Left lobe of liver (tissue), 2 donors: ENCODE measurements around the gene TFF3. TPM values are rescaled to one million over a fixed set of nuclear protein-coding genes. Genes with fewer than 3 reads are reported as not detected.

Source experiments
- ATAC-seq: fragments of 200-7000 bp; cut with Tn5 transposase; one replicate; pipeline ENCODE4 v1.9.1; 2020; ENCODE audit warnings: mild to moderate bottlenecking, moderate library complexity
- DNase-seq: peaks from one replicate; pipeline ENCODE4 v3.0.0-alpha.2; 2020; ENCODE audit warnings: low spot score
- total RNA-seq: library from RNA; stranded (reverse); gene quantifications from one replicate; pipeline ENCODE4 v1.2.1, GENCODE V29; 2021
- donor health status: DM: no; HTN: no; CAD: no; lungs with moderate emphysema.
- donor health status: DM: no; HTN: yes; CAD: no.

The TFF3 gene
- 4.1 TPM for total RNA-seq

GRCh38 chr21:42315296-42315891, at the start of gene TFF3:
TSS of gene TFF3 (minus strand) at chr21:42315409. CDS start at chr21:42315374, 35 bp downstream.
- DNase-seq (no peak), ATAC-seq (peak; percentile 26)

GRCh38 chr21:42364304-42364865, 49.2 kb upstream of the TFF3 start:
- no peak for ATAC-seq
- DNase-seq, result no peak

DNA sequence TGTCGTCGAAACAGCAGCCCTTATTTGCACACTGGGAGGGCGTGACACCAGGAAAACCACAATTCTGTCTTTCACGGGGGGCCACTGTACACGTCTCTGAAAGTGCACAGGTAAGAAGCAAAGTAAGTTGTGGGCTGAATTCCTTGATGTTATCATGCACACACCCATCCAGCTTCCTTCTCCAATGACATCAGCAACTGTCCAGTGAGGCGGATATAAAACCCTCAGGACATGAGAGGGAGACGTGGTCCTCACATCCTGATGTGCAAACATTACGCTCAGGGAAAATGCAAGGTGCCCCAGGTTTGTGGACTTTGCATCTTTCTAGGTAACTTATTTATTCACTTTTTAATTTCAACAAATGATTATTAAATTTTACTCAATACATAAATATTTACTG, 48.1 kb upstream of the TFF3 start:
- no peak for ATAC-seq
- no peak for DNase-seq

DNA sequence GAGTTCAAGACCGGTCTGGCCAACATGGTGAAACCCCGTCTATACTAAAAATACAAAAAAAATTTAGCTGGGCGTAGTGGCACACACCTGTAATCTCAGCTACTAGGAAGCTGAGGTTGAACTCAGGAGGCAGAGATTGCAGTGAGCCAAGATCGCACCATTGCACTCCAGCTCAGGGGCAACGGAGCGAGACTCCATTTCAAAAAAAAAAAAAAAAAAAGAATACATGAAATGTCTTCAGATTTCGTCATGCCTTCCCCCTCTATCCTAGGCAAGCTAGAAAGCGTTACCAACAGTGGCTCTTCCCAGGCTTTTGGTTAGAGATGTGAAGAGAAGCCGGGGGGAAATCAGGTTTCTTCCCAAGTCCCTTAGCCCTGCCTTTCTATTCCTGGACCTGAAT, 47.5 kb upstream of the TFF3 start:
- DNase-seq (no peak), ATAC-seq (no peak)

DNA sequence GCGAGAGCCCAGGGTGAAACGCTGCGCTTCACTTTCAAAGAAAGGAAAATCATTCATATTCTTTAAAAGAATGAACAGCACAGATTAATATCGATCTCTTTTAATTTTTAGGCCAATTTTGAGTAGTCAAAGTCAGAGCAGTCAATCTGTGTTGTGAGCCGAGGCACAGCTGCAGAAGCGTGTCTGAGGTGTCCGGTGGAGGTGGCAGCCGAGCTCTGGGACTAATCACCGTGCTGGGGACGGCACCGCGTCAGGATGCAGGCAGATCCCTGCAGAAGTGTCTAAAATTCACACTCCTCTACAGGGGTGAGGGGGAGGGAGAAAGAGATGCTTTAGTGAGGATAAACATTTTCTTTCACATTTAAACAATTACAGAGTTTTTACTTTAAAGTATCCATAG, 47.0 kb upstream of the TFF3 start:
- DNase-seq, result no peak

GRCh38 chr21:42361286-42361685, 46.1 kb upstream of the TFF3 start:
- ATAC-seq (no peak), DNase-seq (no peak)

More for the DNA sequence above, 47.0 kb upstream of the TFF3 start:
- no peak for ATAC-seq

DNA sequence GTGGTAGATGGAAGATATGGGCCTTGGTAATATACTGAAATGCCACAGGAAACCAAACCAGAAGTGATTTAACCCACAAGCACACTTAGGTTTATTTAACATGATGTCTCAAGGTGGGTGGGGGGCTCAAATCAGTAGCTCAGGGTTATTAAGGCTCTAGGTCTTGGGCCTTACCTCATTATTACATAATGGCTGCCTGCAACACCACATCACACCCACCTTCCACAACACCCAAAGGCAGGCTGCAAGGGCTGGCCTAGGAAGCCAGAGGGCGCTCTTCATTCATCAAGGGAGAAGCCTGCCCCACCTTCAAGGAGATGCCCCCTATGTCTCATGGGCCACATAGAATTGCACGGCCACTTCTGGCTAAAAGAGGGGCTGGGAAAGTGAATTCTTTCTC, 45.1 kb upstream of the TFF3 start:
- no peak for DNase-seq
- no peak for ATAC-seq

GRCh38 chr21:42358937-42359336, 43.7 kb upstream of the TFF3 start:
- no peak for ATAC-seq
- DNase-seq, result no peak

- no peak for DNase-seq
- no peak for ATAC-seq
Observed at GRCh38 chr21:42358261-42358660, 43.1 kb upstream of the TFF3 start.

DNA sequence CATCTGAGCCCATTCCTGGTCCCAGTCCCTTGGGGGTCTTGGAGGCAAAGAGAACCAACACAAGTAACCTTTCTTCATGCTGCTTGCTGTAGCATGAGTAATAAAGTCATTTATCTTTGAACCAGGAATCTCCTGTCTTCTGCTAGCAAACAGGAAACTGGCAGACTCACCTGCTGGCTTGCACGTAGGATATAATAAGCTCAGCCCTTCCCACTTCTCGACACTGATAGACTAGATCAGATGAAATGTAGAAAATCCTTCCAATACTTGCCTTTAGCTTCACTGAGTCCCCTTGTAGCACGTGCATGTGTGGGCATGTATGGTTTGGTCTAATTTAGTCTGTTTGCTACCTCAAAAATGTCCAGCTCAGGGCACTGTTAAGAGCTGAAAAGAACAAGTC, 42.1 kb upstream of the TFF3 start:
- no peak for ATAC-seq
- no peak for DNase-seq

DNA sequence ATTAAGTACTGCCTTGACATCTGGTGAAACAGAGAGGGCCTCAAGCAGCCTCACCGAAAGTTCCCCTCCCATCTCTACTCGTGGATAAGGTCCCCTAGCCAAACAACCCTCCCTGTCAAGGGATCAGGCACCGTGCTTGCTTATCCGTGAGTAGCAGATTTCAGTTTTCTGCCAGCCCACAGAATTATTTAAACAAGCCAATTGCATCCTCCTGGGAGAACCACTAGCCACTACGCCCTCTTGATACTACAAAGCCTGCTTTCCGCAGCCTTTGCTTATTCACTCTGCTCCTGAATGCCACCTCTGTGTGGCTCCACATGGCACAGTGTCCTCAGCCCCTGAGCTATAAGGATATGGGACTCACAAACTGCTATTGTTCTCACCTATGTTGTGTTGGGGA, 41.4 kb upstream of the TFF3 start:
- ATAC-seq (no peak), DNase-seq (no peak)

- DNase-seq (no peak), ATAC-seq (no peak)
Observed at GRCh38 chr21:42356046-42356445, 40.8 kb upstream of the TFF3 start.

DNA sequence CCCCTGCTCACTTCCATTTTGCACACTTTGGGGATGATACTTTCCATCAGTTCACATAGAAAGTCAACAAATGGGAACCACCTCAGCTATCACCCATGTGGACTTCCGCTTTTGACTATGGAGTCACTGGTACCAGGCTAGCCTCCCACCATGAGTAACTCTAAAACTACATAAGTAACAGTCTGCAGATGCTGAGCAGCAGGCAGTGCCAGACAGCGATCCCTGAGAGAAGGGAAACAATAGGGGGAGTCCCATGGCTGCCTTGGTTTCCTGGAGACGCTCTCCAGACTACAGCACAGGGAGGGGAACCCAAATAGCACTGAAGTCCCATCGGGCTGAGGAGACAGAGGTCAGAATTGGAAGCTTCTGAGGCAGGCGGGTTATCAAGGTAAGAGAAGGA, 38.4 kb upstream of the TFF3 start:
- DNase-seq (no peak), ATAC-seq (no peak)

GRCh38 chr21:42352441-42353095, 37.4 kb upstream of the TFF3 start:
- no peak for DNase-seq
- ATAC-seq, result no peak

GRCh38 chr21:42351626-42352440, 36.6 kb upstream of the TFF3 start:
- DNase-seq (no peak), ATAC-seq (no peak)

DNA sequence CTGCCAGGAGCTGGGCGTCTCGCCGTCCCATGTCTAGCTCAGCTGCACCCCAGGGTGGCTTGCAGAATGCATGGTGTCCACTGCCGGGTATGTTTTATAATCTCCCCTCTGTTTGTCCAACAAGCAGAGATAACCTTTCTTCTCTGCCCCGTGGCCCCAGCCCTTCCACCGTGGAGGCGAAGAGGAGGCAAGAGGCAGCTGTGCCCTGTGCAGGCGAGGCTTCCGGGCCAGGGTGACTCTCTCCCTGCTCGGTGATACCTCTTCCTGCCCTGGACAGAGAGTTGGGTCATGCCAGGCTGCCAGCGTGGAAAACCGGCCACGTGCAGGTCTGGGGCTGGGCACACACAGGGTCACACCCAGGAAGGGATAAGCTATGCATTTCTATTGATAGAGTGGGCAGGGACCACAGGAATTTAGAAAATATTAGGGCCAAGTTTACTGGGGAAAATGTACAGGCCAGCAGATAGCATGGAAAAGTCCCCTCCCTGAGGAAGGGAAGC, 35.8 kb upstream of the TFF3 start, which contains the start of gene TFF2:
TFF2 (minus strand) TSS at position 68 of the 500 bp plus-strand sequence; CDS start at position 31, 37 bp downstream.
- DNase-seq (no peak), ATAC-seq (no peak)

DNA sequence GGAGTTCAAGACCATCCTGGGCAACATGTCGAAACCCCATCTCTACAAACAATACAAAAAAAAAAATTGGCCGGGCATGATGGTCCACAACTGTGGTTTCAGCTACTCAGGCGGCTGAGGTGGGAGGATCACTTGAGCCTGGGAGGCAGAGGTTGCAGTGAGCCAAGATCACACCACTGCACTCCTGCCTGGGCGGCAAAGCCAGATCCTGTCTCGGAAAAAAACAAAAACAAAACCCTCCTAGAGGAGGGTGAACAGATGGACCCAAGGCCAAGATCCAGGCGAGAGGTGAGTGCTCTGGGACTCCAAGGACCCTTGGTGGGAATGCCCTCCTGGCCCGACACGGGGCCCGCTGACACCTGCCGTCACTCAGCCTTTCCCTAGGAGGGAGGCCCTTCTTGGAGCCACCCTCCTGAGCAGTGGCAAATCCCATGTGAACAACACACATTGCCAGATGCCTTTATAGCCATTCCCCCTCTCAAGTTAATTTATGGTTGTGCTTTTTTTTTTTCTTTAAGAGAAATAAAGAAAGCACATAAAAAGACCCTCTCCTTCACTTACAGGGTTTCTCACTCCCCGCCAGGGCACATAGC, 35.2 kb upstream of the TFF3 start:
- DNase-seq (no peak), ATAC-seq (no peak)

GRCh38 chr21:42349420-42350317, 34.5 kb upstream of the TFF3 start:
- DNase-seq (no peak), ATAC-seq (no peak)

DNA sequence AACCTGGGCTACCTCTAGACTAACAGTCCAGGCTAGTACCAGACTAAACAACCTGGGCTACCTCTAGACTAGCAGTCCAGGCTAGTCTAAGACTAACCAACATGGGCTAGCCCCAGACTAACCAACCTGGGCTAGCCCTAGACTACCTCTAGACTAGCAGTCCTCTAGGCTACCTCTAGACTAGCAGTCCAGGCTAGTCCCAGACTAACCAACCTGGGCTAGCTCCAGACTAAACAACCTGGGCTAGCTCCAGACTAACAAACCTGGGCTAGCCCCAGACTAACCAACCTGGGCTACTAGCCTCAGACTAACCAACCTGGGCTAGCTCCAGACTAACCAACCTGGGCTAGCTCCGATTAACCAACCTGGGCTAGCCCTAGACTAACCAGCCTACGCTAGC, 33.6 kb upstream of the TFF3 start:
- ATAC-seq, result no peak
- no peak for DNase-seq
